Vagina (tissue), 2 donors: ENCODE measurements around the gene ESR1.

Experiments
- POLR2A ChIP-seq, 2 donors: fragments of 450-650 bp; IDR thresholded peaks; one replicate each; pipeline ENCODE4 v1.6.1; 2017; ENCODE audit warnings: antibody characterized with exemption in 2 of 2, mild to moderate bottlenecking in 2 of 2, moderate library complexity in 2 of 2
- POLR2AphosphoS5 ChIP-seq, 2 donors: sonication (generic); formaldehyde crosslinking; IDR thresholded peaks; one replicate each; pipeline ENCODE4 v1.9.0; 2017; ENCODE audit warnings: antibody characterized with exemption in 2 of 2, mild to moderate bottlenecking in 2 of 2, low read depth in 1 of 2; ENCODE audit not compliant: insufficient read depth in 1 of 2
- TF ChIP-seq, protein P1 (sequence below), 3 experiments: fragments of 450-650 bp in 2 of 3; fragments of 200-600 bp in 1 of 3; sonication (generic) in 1 of 3; IDR thresholded peaks; one replicate each; pipeline ENCODE4 v1.5.1; 2017 to 2019; ENCODE audit warnings: antibody characterized with exemption in 3 of 3, mild to moderate bottlenecking in 2 of 3, moderate library complexity in 2 of 3

DNA sequence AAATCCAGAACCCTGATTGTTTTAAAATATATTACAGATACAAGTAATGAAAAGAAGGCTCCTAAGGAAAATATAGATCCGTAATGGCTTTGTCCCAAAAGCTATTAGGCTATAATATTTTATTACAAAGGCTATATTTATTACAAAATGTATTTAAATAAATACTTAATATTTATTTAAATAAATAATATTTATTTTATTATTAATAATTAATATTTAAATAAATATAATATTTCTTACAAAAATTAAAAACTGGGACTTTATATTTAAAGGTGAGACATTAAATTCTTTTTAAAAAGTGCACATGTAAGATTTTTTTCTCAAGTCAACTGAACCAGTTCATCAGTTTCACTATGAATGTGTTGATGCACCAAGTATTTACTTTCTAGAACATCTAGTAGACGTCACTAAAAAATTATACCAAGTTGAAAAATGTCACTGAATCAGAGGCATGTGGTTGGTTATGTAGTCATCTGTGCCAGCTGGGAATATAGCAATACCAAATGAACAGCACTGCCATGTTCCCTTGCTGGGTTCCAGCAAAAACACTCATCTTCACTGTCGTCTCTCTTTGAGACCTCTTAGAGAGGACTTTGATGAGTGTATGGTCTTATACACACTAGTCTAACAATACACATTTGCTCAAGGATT, 278.9 kb downstream of the ESR1 start:
- TF ChIP-seq POLR2A (IDR thresholded peaks at IDR 0.05) = no peak
- no peak for TF ChIP-seq POLR2AphosphoS5 (IDR thresholded peaks at IDR 0.05; ENCODE audit: insufficient read depth in 1 of 2, low read depth in 1 of 2)
- TF ChIP-seq, protein P1, sequence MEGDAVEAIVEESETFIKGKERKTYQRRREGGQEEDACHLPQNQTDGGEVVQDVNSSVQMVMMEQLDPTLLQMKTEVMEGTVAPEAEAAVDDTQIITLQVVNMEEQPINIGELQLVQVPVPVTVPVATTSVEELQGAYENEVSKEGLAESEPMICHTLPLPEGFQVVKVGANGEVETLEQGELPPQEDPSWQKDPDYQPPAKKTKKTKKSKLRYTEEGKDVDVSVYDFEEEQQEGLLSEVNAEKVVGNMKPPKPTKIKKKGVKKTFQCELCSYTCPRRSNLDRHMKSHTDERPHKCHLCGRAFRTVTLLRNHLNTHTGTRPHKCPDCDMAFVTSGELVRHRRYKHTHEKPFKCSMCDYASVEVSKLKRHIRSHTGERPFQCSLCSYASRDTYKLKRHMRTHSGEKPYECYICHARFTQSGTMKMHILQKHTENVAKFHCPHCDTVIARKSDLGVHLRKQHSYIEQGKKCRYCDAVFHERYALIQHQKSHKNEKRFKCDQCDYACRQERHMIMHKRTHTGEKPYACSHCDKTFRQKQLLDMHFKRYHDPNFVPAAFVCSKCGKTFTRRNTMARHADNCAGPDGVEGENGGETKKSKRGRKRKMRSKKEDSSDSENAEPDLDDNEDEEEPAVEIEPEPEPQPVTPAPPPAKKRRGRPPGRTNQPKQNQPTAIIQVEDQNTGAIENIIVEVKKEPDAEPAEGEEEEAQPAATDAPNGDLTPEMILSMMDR (IDR thresholded peaks at IDR 0.05) = no peak
